HepG2 (cell line): Measurements from ENCODE around the gene SMTNL1. TPM values are rescaled to one million over a fixed set of nuclear protein-coding genes. Genes with fewer than 3 reads are reported as not detected.
A peak's percentile ranks its signal among the peaks of the same experiment; 100 is the strongest.

ENCODE experiments used
- ASH2L ChIP-seq: fragments of 300-600, 200-600 bp; sonication (generic); IDR thresholded peaks from 2 replicates; pipeline ENCODE4 v1.7.0; 2017; ENCODE audit warnings: low read depth, mild to moderate bottlenecking, moderate library complexity, mixed read lengths, low read length; ENCODE audit not compliant: insufficient read length
- ELK4 ChIP-seq: sonication (generic); formaldehyde crosslinking; IDR thresholded peaks from 2 replicates; pipeline ENCODE4 v1.9.0; 2021; ENCODE audit warnings: missing genetic modification reagents, borderline replicate concordance
- ETV6 ChIP-seq: sonication (generic); formaldehyde crosslinking; conservative IDR thresholded peaks from 2 replicates; pipeline ENCODE4 v1.4.0; 2020; ENCODE audit warnings: missing genetic modification reagents
- HES4 ChIP-seq: sonication (generic); formaldehyde crosslinking; IDR thresholded peaks from 2 replicates; pipeline ENCODE4 v1.9.0; 2021; ENCODE audit warnings: mild to moderate bottlenecking, missing genetic modification reagents, borderline replicate concordance
- LRRFIP1 ChIP-seq: sonication (generic); formaldehyde crosslinking; conservative IDR thresholded peaks from 2 replicates; pipeline ENCODE4 v1.4.0; 2020; ENCODE audit warnings: missing genetic modification reagents
- NR2C2 ChIP-seq: sonication (generic); formaldehyde crosslinking; IDR thresholded peaks from 2 replicates; pipeline ENCODE4 v1.4.0; 2020; ENCODE audit warnings: missing genetic modification reagents, mild to moderate bottlenecking, moderate library complexity, borderline replicate concordance
- POGZ ChIP-seq: sonication (generic); formaldehyde crosslinking; IDR thresholded peaks from 2 replicates; pipeline ENCODE4 v1.4.0; 2020; ENCODE audit warnings: mild to moderate bottlenecking, missing genetic modification reagents
- RFXANK ChIP-seq: IDR thresholded peaks from 2 replicates; pipeline ENCODE4 v1.6.1; 2016
- SATB2 ChIP-seq: sonication (generic); formaldehyde crosslinking; IDR thresholded peaks from 2 replicates; pipeline ENCODE4 v1.5.0; 2020; ENCODE audit warnings: missing genetic modification reagents
- SP4 ChIP-seq: sonication (generic); formaldehyde crosslinking; IDR thresholded peaks from 2 replicates; pipeline ENCODE4 v1.8.1; 2023; ENCODE audit warnings: mild to moderate bottlenecking, missing genetic modification reagents
- SRSF9 ChIP-seq: fragments of 200-400 bp; formaldehyde crosslinking; IDR thresholded peaks from 2 replicates; pipeline ENCODE4 v1.6.1; 2018; ENCODE audit warnings: borderline replicate concordance, mild to moderate bottlenecking, low read depth, low read length; ENCODE audit not compliant: insufficient read depth, poor library complexity, severe bottlenecking
- THAP9 ChIP-seq: sonication (generic); formaldehyde crosslinking; IDR thresholded peaks from 2 replicates; pipeline ENCODE4; 2020; ENCODE audit warnings: missing genetic modification reagents, mild to moderate bottlenecking, borderline replicate concordance
- XRCC5 ChIP-seq: fragments of 200-400 bp; formaldehyde crosslinking; optimal IDR thresholded peaks from 2 replicates; pipeline ENCODE3; 2017; ENCODE audit warnings: mild to moderate bottlenecking, low read length
- ZNF337 ChIP-seq: sonication (generic); formaldehyde crosslinking; IDR thresholded peaks from 2 replicates; pipeline ENCODE4 v1.5.1; 2020; ENCODE audit warnings: missing genetic modification reagents, low read depth, mild to moderate bottlenecking, borderline replicate concordance
- ZNF350 ChIP-seq: sonication (generic); formaldehyde crosslinking; IDR thresholded peaks from 2 replicates; pipeline ENCODE4 v1.4.0; 2020; ENCODE audit warnings: mild to moderate bottlenecking, low read depth, missing genetic modification reagents, borderline replicate concordance
- ZNF430 ChIP-seq: sonication (generic); formaldehyde crosslinking; IDR thresholded peaks from 2 replicates; pipeline ENCODE4 v1.9.0; 2021; ENCODE audit warnings: mild to moderate bottlenecking, missing genetic modification reagents
- ZNF496 ChIP-seq: sonication (generic); formaldehyde crosslinking; IDR thresholded peaks from 2 replicates; pipeline ENCODE4 v1.8.1; 2023; ENCODE audit warnings: mild to moderate bottlenecking, moderate library complexity, missing genetic modification reagents; ENCODE audit not compliant: insufficient replicate concordance
- ZNF580 ChIP-seq: IDR thresholded peaks from 2 replicates; pipeline ENCODE4 v1.6.1; 2016; ENCODE audit warnings: low read depth, borderline replicate concordance
- ZNF782 ChIP-seq: sonication (generic); formaldehyde crosslinking; IDR thresholded peaks from 2 replicates; pipeline ENCODE4 v1.4.0; 2020; ENCODE audit warnings: missing genetic modification reagents, mild to moderate bottlenecking, borderline replicate concordance
- ZSCAN25 ChIP-seq: sonication (generic); formaldehyde crosslinking; IDR thresholded peaks from 2 replicates; pipeline ENCODE4 v1.8.0; 2022; ENCODE audit warnings: mild to moderate bottlenecking, missing genetic modification reagents
- ZSCAN31 ChIP-seq: sonication (generic); formaldehyde crosslinking; IDR thresholded peaks from 2 replicates; pipeline ENCODE4 v1.5.0; 2020; ENCODE audit warnings: low read depth, mild to moderate bottlenecking, missing genetic modification reagents
- polyA plus RNA-seq, 8 experiments: library from polyadenylated mRNA; depleted of rRNA in 3 of 8; stranded (reverse) in 7 of 8; unstranded in 1 of 8; fragments of >200 nt; fragmentation: Illumina TruSeq in 4 of 8; extraction: Trizol in 4 of 8; gene quantifications; 2 replicates each; pipeline versions ENCODE4 v1.2.1 to v1.2.3, GENCODE V29; 2011 to 2016; ENCODE audit warnings: low read depth in 4 of 8, missing spikeins in 1 of 8, mixed read lengths in 1 of 8; ENCODE audit not compliant: insufficient read depth in 1 of 8
- total RNA-seq, 5 experiments: library from RNA; depleted of rRNA; stranded (reverse); fragments of >200 nt; fragmentation: Illumina TruSeq; extraction: Trizol; gene quantifications; 2 replicates each; pipeline ENCODE4 v1.2.3, GENCODE V29; 2016; ENCODE audit warnings: low read depth in 1 of 5

SMTNL1 gene
- total and polyA plus RNA-seq, 2 of the 13 experiments (the other 11 are each of a cell fraction or from before 2014, with no cell fraction given), result 0.04 TPM; not detected in 1

GRCh38 chr11:57493507-57494503 is 43.6 kb upstream of the SMTNL1 start (continued):
- TF ChIP-seq ZSCAN25 (CRISPR knock-in tag) (no peak), ELK4 (no peak), XRCC5 (peak; percentile 86), RFXANK (CRISPR knock-in tag) (no peak), ZNF337 (CRISPR knock-in tag) (no peak), ZSCAN31 (CRISPR knock-in tag) (no peak; the same call in 1 of the 2 replicates), ZNF580 (CRISPR knock-in tag) (no peak), SRSF9 (no peak), ZNF496 (CRISPR knock-in tag) (no peak), ZNF430 (CRISPR knock-in tag) (no peak), ZNF782 (CRISPR knock-in tag) (no peak; the same call in 1 of the 2 replicates), NR2C2 (CRISPR knock-in tag) (peak; percentile 50; the same call in 1 of the 2 replicates), THAP9 (peak; percentile 46; the same call in 1 of the 2 replicates), SP4 (CRISPR knock-in tag) (peak; percentile 68; the same call in 1 of the 2 replicates), POGZ (CRISPR knock-in tag) (no peak), LRRFIP1 (no peak), ETV6 (CRISPR knock-in tag) (no peak), SATB2 (CRISPR knock-in tag) (no peak), HES4 (CRISPR knock-in tag) (no peak), ZNF350 (CRISPR knock-in tag) (peak; percentile 80; the same call in 1 of the 2 replicates), ASH2L (no peak)
